Measurements from ENCODE around the gene CFDP1. TPM values are rescaled to one million over a fixed set of nuclear protein-coding genes. Genes with fewer than 3 reads are reported as not detected.

The CFDP1 gene
- total and polyA plus RNA-seq, 2 experiments from 2014 or later: 103 to 114 TPM

- DNase-seq (ENCODE audit: low read depth in 1 of 2, low spot score in 1 of 2): no peak
- H3K27ac ChIP-seq: peak overlapping the region; percentile 40
- H3K4me3 ChIP-seq: no peak overlapping the region
Measured at GRCh38 chr16:75263963-75264445, 169.3 kb downstream of the CFDP1 start.

GRCh38 chr16:75263291-75263962 is 169.9 kb downstream of the CFDP1 start:
- TF ChIP-seq CTCF (IDR thresholded peaks at IDR 0.05; ENCODE audit: low read depth, low read length): no peak
- Histone ChIP-seq H3K27me3 (no peaks in the 10 kb centered on the region), H3K9me3 (ENCODE audit: low read depth) (no peaks in the 10 kb centered on the region), H3K27ac (peak overlapping the region; percentile 40), H3K4me3 (no peak overlapping the region), H3K4me1 (ENCODE audit: low read depth) (peaks cover 51% of the 10 kb centered on the region), H3K36me3 (peaks cover 3% of the 10 kb centered on the region)
- DNase-seq (ENCODE audit: low read depth in 1 of 2, low spot score in 1 of 2): no peak

More at GRCh38 chr16:75263963-75264445, 169.3 kb downstream of the CFDP1 start:
- no peaks in the 10 kb centered on the region for H3K9me3 ChIP-seq (ENCODE audit: low read depth)
- H3K36me3 ChIP-seq: peaks cover 3% of the 10 kb centered on the region
- TF ChIP-seq CTCF (IDR thresholded peaks at IDR 0.05; ENCODE audit: low read depth, low read length): no peak
- H3K27me3 ChIP-seq: no peaks in the 10 kb centered on the region
- H3K4me1 ChIP-seq (ENCODE audit: low read depth): peaks cover 46% of the 10 kb centered on the region

- no peak for TF ChIP-seq CTCF (IDR thresholded peaks at IDR 0.05; ENCODE audit: low read depth, low read length)
- H3K4me3 ChIP-seq: no peak overlapping the region
- DNase-seq (ENCODE audit: low read depth in 1 of 2, low spot score in 1 of 2): no peak
- H3K27ac ChIP-seq: peak overlapping the region; percentile 23
- peaks cover 53% of the 10 kb centered on the region for H3K4me1 ChIP-seq (ENCODE audit: low read depth)
- H3K36me3 ChIP-seq: peaks cover 3% of the 10 kb centered on the region
- no peaks in the 10 kb centered on the region for H3K9me3 ChIP-seq (ENCODE audit: low read depth)
- H3K27me3 ChIP-seq: no peaks in the 10 kb centered on the region
Measured at GRCh38 chr16:75262800-75263127, 170.5 kb downstream of the CFDP1 start.

- H3K27ac ChIP-seq: peak overlapping the region; percentile 28
- H3K4me1 ChIP-seq (ENCODE audit: low read depth): peaks cover 53% of the 10 kb centered on the region
- H3K9me3 ChIP-seq (ENCODE audit: low read depth): no peaks in the 10 kb centered on the region
- no peak overlapping the region for H3K4me3 ChIP-seq
- no peaks in the 10 kb centered on the region for H3K27me3 ChIP-seq
- DNase-seq (ENCODE audit: low read depth in 1 of 2, low spot score in 1 of 2): peak in 1 of 2 donors; percentile 65
- peaks cover 3% of the 10 kb centered on the region for H3K36me3 ChIP-seq
- no peak for TF ChIP-seq CTCF (IDR thresholded peaks at IDR 0.05; ENCODE audit: low read depth, low read length)
Measured at GRCh38 chr16:75262104-75262799, 171.1 kb downstream of the CFDP1 start.

- Histone ChIP-seq H3K9me3 (ENCODE audit: low read depth) (no peaks in the 10 kb centered on the region), H3K4me3 (no peak overlapping the region), H3K27ac (peak overlapping the region; percentile 28), H3K27me3 (no peaks in the 10 kb centered on the region), H3K4me1 (ENCODE audit: low read depth) (peaks cover 58% of the 10 kb centered on the region), H3K36me3 (peaks cover 3% of the 10 kb centered on the region)
- no peak for TF ChIP-seq CTCF (IDR thresholded peaks at IDR 0.05; ENCODE audit: low read depth, low read length)
- DNase-seq (ENCODE audit: low read depth in 1 of 2, low spot score in 1 of 2): no peak
Measured at GRCh38 chr16:75261590-75262078, 171.7 kb downstream of the CFDP1 start.

All from cardiac muscle cell (in vitro differentiated cells and primary cell).